Inferior parietal cortex (tissue), 1 donor: ENCODE measurements around the gene MCF2L2.
"Not testable (repeated sequence)": the region's sequence is repeated elsewhere in the genome, so short reads cannot be mapped to it uniquely, and the experiment has no call there.

Experiments used
- DNase-seq: peaks from one replicate; pipeline ENCODE4 v3.0.0-alpha.2; 2016; ENCODE audit errors: extremely low spot score

The MCF2L2 gene

GRCh38 chr3:183172051-183172639 lies 256.3 kb downstream of the MCF2L2 start:
- no peak for DNase-seq

GRCh38 chr3:183167975-183168374 lies 260.4 kb downstream of the MCF2L2 start:
- not testable (repeated sequence) for DNase-seq

GRCh38 chr3:183163563-183163962 lies 264.9 kb downstream of the MCF2L2 start:
- no peak for DNase-seq

GRCh38 chr3:183161552-183162336 lies 266.7 kb downstream of the MCF2L2 start:
- DNase-seq = no peak

- no peak for DNase-seq
Observed at GRCh38 chr3:183160616-183161015, 267.8 kb downstream of the MCF2L2 start.

GRCh38 chr3:183159333-183159732 lies 269.1 kb downstream of the MCF2L2 start:
- no peak for DNase-seq

GRCh38 chr3:183158551-183159006 lies 269.8 kb downstream of the MCF2L2 start:
- DNase-seq = no peak

GRCh38 chr3:183158113-183158512 lies 270.3 kb downstream of the MCF2L2 start:
- no peak for DNase-seq

GRCh38 chr3:183156266-183156665 lies 272.2 kb downstream of the MCF2L2 start:
- no peak for DNase-seq

GRCh38 chr3:183155499-183155898 lies 272.9 kb downstream of the MCF2L2 start:
- no peak for DNase-seq

- no peak for DNase-seq
Observed at GRCh38 chr3:183153210-183153950, 275.0 kb downstream of the MCF2L2 start.

GRCh38 chr3:183151821-183152351 lies 276.5 kb downstream of the MCF2L2 start:
- no peak for DNase-seq

GRCh38 chr3:183151086-183151485 lies 277.3 kb downstream of the MCF2L2 start:
- DNase-seq = no peak

GRCh38 chr3:183149915-183150750 lies 278.3 kb downstream of the MCF2L2 start:
- DNase-seq = no peak

GRCh38 chr3:183148056-183148455 lies 280.4 kb downstream of the MCF2L2 start:
- no peak for DNase-seq

- DNase-seq = no peak
Observed at GRCh38 chr3:183144363-183144762, 284.1 kb downstream of the MCF2L2 start.

- DNase-seq = no peak
Observed at GRCh38 chr3:183142199-183142598, 286.2 kb downstream of the MCF2L2 start.

GRCh38 chr3:183134844-183135243 lies 293.6 kb downstream of the MCF2L2 start:
- DNase-seq = no peak

GRCh38 chr3:183132409-183132808 lies 296.0 kb downstream of the MCF2L2 start:
- no peak for DNase-seq

- no peak for DNase-seq
Observed at GRCh38 chr3:183131735-183132134, 296.7 kb downstream of the MCF2L2 start.

GRCh38 chr3:183131186-183131725 lies 297.2 kb downstream of the MCF2L2 start:
- no peak for DNase-seq
